T-helper 17 cell (primary cell): ENCODE results near the gene MYO7B. TPM values are rescaled to one million over a fixed set of nuclear protein-coding genes. Genes with fewer than 3 reads are reported as not detected.

Experiments used
- ATAC-seq: fragments of 150-1000 bp; cut with Tn5 transposase; 2 replicates; pipeline ENCODE4 v1.10.0; 2021; ENCODE audit warnings: mild to moderate bottlenecking, moderate library complexity
- DNase-seq, 3 donors: peaks; one replicate each; pipeline versions ENCODE4 v3.0.0 to v3.0.0-alpha.2; 2020 to 2021
- H3K9me3 ChIP-seq: one replicate; pipeline ENCODE4 v1.7.0; 2013; ENCODE audit warnings: low read length, mild to moderate bottlenecking; ENCODE audit not compliant: control insufficient read depth, poor library complexity, severe bottlenecking
- H3K27ac Mint-ChIP-seq: one replicate; pipeline ENCODE4 v1.8.0; 2022; ENCODE audit warnings: mild to moderate bottlenecking, moderate library complexity, mixed read lengths
- H3K27me3 Mint-ChIP-seq: one replicate; pipeline ENCODE4 v1.8.0; 2022; ENCODE audit warnings: mixed read lengths
- H3K36me3 Mint-ChIP-seq: one replicate; pipeline ENCODE4 v1.8.0; 2022; ENCODE audit warnings: low read depth, mixed read lengths
- H3K4me1 Mint-ChIP-seq: one replicate; pipeline ENCODE4 v1.8.0; 2022; ENCODE audit warnings: mild to moderate bottlenecking, mixed read lengths
- H3K4me3 Mint-ChIP-seq: one replicate; pipeline ENCODE4 v1.8.0; 2022; ENCODE audit warnings: mild to moderate bottlenecking, moderate library complexity, mixed read lengths
- total RNA-seq, 4 donors: library from RNA in 2 of 4; stranded (reverse) in 2 of 4; gene quantifications; one replicate each; pipeline ENCODE4 v1.2.3 and lab custom pipeline; 2022 to 2026

Gene MYO7B
- total RNA-seq, 2 donors from 2014 or later, result 0.23 to 0.75 TPM

DNA sequence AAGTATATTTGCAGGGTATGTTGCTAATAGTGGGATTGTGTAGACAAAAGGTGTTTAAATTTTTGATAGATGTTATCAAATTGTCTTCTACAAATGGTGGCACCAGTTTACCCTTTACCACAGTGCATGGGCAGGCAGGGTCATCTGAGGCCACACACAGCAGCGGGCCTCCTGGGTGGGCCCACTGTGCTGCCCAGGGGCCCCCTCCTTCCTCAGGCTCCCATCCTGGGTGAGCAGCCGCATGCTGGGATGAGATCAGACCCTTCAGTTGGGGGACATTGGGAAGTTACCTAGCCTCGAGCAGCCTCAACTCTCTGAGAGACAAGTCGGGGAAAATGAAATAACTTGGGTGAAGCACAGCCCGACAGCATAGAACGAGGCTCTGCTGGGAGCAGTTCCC is 9.7 kb downstream of the MYO7B start:
- H3K27me3 Mint-ChIP-seq, result peaks cover 35% of the 10 kb centered on the region
- no peak for DNase-seq
- peaks cover 5% of the 10 kb centered on the region for H3K36me3 Mint-ChIP-seq
- no peaks in the 10 kb centered on the region for H3K4me1 Mint-ChIP-seq
- no peak for ATAC-seq
- H3K4me3 Mint-ChIP-seq, result no peak overlapping the region
- no peaks in the 10 kb centered on the region for H3K9me3 ChIP-seq
- no peak overlapping the region for H3K27ac Mint-ChIP-seq

DNA sequence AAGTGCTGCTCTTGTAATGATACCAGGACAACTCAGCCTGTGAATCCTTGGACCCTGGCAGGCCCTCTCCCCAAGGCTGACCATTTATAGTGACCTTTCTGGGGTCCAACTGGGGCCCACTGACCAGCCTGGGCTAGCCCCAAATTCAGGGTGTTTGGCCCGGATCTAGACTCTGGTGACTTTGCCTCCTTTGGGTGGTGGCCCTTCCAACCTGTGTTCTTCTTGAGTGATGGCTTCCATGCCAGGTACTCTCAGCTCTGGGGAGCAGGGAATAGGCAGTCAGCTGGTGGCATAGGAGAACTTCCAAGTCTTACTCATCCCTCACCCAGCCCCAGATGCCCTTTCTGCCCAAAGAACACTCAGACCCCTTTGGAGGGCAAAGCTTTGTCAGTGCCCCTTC is 10.3 kb downstream of the MYO7B start:
- H3K36me3 Mint-ChIP-seq, result peaks cover 5% of the 10 kb centered on the region
- H3K9me3 ChIP-seq, result no peaks in the 10 kb centered on the region
- H3K4me1 Mint-ChIP-seq, result no peaks in the 10 kb centered on the region
- H3K4me3 Mint-ChIP-seq, result no peak overlapping the region
- ATAC-seq (no peak), DNase-seq (no peak)
- H3K27me3 Mint-ChIP-seq, result peaks cover 36% of the 10 kb centered on the region
- H3K27ac Mint-ChIP-seq, result no peak overlapping the region

DNA sequence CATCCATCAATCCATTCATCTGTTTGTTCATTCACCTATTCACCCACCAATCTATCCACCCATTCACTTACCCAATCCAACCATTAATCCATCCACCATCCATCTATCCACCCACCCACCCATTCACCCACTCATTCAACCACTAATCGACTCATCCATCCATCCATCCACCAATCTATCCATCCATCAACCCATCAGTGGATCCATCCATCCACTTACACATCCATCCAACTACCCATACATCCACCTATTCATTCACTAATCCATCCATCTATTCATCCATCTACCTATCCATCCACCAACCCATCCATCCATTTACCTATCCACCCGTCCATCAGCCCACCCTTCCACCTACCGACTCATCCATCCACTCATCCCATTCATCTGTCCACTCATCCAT is 11.3 kb downstream of the MYO7B start:
- Mint-ChIP-seq H3K27ac (no peak overlapping the region), H3K4me3 (no peak overlapping the region), H3K4me1 (no peaks in the 10 kb centered on the region), H3K36me3 (peaks cover 8% of the 10 kb centered on the region), H3K27me3 (peaks cover 40% of the 10 kb centered on the region)
- DNase-seq (no peak), ATAC-seq (no peak)
- no peaks in the 10 kb centered on the region for H3K9me3 ChIP-seq

DNA sequence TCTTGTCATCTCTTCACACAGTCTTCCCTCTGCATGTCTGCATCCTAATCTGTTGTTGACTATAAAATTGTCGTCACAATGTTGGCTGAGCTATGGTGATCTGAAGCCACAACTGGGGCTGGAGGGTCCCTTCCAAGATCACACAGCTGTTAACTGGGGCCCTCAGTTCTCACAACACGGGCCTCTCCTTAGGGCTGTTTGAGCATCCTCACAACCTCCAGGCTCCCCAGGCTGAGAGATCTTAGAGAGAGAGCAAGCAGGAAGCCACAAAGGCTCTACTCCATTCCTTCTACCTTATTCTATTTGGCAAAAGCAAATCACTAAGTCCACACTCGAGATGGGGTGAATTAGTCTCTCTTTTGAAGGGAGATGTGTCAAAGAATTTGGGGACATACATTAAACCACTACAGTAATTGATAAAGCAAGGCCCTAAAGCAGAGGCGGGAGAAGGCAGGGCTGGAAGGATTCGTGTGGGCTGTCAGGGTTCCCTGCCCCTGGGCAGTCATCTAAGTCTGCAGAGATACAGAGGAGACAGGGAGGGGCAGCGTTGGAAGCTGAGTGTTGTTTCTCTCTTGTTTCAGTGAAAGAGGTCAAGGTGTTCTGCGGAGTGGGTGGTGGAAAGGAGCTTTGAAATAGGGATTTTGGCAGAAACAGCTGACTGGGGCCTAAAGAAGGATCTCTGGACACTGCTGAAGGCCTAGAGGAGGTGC is 15.9 kb downstream of the MYO7B start:
- no peak overlapping the region for H3K27ac Mint-ChIP-seq
- H3K36me3 Mint-ChIP-seq, result peaks cover 8% of the 10 kb centered on the region
- peaks cover 2% of the 10 kb centered on the region for H3K4me1 Mint-ChIP-seq
- H3K27me3 Mint-ChIP-seq, result peaks cover 46% of the 10 kb centered on the region
- H3K9me3 ChIP-seq, result peaks cover 3% of the 10 kb centered on the region
- ATAC-seq (no peak), DNase-seq (no peak)
- no peak overlapping the region for H3K4me3 Mint-ChIP-seq

DNA sequence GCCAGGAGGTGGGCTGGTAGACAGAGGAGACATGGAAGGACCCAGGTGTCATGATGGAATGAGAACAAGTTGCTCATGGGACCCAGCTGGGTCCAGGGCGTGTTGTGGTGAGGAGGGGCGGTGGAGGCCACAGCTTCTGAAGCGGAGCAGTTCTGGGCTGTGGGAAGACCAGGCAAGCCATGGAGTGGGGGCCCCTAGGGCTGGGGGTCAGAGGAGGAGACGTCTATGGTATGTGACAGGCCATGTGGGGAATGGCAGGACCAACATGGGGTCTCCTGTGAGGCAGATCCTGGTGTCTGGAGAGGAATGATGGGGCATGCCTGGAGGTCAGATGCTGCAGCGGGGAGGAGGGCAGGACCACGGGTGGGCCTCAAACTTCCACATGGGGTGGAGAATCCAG is 16.9 kb downstream of the MYO7B start:
- no peak overlapping the region for H3K27ac Mint-ChIP-seq
- H3K27me3 Mint-ChIP-seq, result peaks cover 46% of the 10 kb centered on the region
- no peak overlapping the region for H3K4me3 Mint-ChIP-seq

DNA sequence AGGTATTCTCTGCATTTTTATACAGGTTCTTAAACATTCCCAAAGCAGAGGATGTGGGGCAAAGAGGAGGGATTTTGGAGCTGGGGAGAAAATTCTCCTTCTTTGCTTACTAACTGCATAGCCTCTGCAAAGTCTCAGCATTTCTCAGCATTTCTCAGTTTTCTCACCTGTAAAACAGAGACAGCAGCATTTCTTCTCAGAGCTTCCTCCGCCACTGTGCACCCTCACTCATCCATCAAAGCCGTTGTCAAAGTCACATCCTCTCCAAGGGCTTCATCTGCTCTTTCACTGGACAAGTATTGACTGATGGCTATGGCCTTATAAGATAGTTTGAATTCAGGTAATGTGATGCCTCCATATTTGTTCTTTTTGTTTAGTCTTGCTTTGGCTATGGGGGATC is 17.4 kb downstream of the MYO7B start:
- DNase-seq (no peak), ATAC-seq (no peak)
- H3K27me3 Mint-ChIP-seq, result peaks cover 47% of the 10 kb centered on the region
- peaks cover 2% of the 10 kb centered on the region for H3K4me1 Mint-ChIP-seq
- H3K4me3 Mint-ChIP-seq, result no peak overlapping the region
- peaks cover 5% of the 10 kb centered on the region for H3K36me3 Mint-ChIP-seq
- no peak overlapping the region for H3K27ac Mint-ChIP-seq
- H3K9me3 ChIP-seq, result peaks cover 3% of the 10 kb centered on the region

More for the DNA sequence above, 16.9 kb downstream of the MYO7B start:
- H3K9me3 ChIP-seq, result peaks cover 3% of the 10 kb centered on the region
- ATAC-seq (no peak), DNase-seq (no peak)
- H3K36me3 Mint-ChIP-seq, result peaks cover 5% of the 10 kb centered on the region
- peaks cover 2% of the 10 kb centered on the region for H3K4me1 Mint-ChIP-seq

DNA sequence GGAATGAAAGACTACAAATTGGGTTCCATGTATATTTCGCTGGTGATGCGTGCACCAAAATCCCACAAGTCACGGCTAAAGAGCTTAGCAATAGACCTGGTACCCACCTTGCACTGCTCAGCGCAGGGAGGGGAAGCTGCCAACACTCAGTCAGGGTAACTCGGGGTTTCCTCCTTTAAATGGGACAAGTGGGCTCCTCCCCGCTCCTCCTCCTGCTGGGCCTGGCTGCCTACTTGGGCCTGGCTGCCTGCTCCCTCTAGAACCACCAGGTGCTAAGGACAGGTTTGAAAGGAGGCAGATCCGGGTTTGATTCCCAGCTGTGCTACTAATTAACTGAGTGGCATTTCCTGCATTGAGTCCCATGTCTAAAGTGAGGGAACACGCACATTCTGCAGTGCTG is 23.4 kb downstream of the MYO7B start:
- H3K36me3 Mint-ChIP-seq, result no peaks in the 10 kb centered on the region
- DNase-seq (no peak), ATAC-seq (no peak)
- peaks cover 3% of the 10 kb centered on the region for H3K4me1 Mint-ChIP-seq
- H3K4me3 Mint-ChIP-seq, result no peak overlapping the region
- no peak overlapping the region for H3K27ac Mint-ChIP-seq
- peaks cover 28% of the 10 kb centered on the region for H3K27me3 Mint-ChIP-seq
- peaks cover 3% of the 10 kb centered on the region for H3K9me3 ChIP-seq

DNA sequence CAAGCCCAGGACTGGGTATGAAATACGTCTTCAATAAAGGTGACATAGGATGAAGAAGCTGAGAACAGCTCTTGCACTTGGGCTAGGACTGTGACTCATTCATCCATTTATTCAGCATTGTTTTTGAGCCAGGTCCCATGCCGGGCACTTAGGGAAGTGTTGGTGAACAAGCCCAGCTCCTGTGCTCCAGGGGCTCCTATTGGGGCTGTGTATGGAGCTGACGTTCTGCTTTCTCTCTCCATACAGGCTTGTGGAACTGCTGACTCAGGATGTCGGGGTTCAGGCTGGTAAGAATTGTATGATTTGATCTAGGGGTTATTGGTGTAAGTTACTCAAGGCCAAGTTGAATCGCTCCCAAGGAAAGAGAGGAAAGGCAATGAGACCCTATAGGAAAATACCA is 24.0 kb downstream of the MYO7B start:
- H3K9me3 ChIP-seq, result peaks cover 3% of the 10 kb centered on the region
- Mint-ChIP-seq H3K4me1 (peaks cover 4% of the 10 kb centered on the region), H3K27ac (no peak overlapping the region), H3K36me3 (peaks cover 2% of the 10 kb centered on the region), H3K4me3 (no peak overlapping the region), H3K27me3 (peaks cover 33% of the 10 kb centered on the region)
- DNase-seq (no peak), ATAC-seq (no peak)

DNA sequence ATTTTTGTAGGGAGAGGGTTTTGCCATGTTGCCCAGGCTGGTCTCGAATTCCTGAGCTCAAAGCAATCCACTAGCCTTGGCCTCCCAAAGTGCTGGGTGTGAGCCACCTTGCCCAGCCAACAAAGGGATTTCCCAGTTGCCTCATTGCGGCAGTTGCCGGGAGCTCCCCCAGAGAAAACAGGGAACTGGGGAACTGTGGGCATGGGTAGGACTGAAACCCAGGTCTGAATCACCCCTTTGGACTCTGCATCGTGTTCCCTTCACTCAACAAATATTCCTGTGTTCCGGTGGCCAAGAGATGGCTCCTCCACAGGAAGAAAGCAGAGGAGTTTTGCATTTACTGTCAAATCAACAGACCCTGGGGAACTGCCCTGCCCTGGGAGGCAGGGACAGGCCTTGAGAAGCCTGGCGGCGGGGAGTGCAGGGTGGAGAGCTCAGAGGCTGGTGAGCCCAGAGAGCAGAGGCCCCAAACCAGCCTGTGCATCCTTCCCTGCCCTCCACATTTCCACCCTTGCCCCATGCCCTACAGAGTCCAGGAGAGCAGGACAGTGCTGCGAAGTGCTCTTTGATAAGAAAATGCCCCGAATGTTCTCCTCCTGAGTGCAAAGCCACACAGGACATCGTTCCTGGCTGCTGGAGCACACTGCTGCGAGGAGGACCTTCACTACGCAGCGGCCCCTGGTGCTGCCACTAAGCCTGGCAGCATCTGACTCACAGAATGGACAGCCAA is 24.9 kb downstream of the MYO7B start:
- H3K4me3 Mint-ChIP-seq, result no peak overlapping the region
- DNase-seq, result no peak
- peaks cover 3% of the 10 kb centered on the region for H3K9me3 ChIP-seq
- peaks cover 34% of the 10 kb centered on the region for H3K27me3 Mint-ChIP-seq
- no peak for ATAC-seq
- peaks cover 2% of the 10 kb centered on the region for H3K36me3 Mint-ChIP-seq
- H3K4me1 Mint-ChIP-seq, result peaks cover 4% of the 10 kb centered on the region
- no peak overlapping the region for H3K27ac Mint-ChIP-seq

DNA sequence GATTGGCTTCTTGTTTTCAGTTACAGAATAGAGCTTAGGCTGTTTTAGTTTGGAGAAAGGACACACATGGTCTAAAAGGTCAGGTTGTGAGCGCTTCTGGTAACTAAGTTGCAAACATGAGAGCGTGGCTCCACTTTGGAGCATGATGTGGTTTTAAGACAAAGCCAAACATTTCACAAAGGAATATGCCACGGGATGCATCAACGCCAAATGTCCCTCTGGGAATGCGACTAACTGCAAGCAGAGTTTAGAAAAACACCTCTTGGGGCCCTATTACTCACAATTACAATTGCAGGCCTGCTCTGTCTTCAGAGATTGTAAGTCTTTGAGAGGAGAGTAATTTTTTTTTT is 25.4 kb downstream of the MYO7B start:
- Mint-ChIP-seq H3K27me3 (peaks cover 33% of the 10 kb centered on the region), H3K27ac (no peak overlapping the region), H3K36me3 (peaks cover 2% of the 10 kb centered on the region), H3K4me3 (no peak overlapping the region), H3K4me1 (peaks cover 4% of the 10 kb centered on the region)
- peaks cover 3% of the 10 kb centered on the region for H3K9me3 ChIP-seq
- no peak for DNase-seq
- no peak for ATAC-seq

DNA sequence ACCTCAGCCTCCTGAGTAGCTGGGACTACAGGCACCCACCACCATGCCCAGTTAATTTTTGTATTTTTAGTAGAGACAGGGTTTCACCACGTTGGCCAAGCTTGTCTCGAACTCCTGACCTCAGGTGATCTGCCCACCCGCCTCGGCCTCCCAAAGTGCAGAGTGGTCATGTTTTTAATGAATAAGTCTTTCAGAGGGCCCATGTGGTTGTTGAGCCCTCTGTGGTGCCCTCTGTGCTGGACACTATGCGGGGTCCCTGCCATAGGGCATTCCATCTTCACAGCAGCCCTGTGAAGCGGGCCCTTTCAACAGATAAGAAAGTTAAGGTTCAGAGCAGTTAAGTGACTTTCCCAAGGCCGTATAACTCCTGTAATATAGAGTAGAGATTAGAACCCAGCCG is 25.9 kb downstream of the MYO7B start:
- peaks cover 2% of the 10 kb centered on the region for H3K36me3 Mint-ChIP-seq
- no peak overlapping the region for H3K4me3 Mint-ChIP-seq
- DNase-seq, result no peak
- peaks cover 4% of the 10 kb centered on the region for H3K4me1 Mint-ChIP-seq
- no peak for ATAC-seq
- H3K27ac Mint-ChIP-seq, result no peak overlapping the region
- peaks cover 31% of the 10 kb centered on the region for H3K27me3 Mint-ChIP-seq
- H3K9me3 ChIP-seq, result no peaks in the 10 kb centered on the region

DNA sequence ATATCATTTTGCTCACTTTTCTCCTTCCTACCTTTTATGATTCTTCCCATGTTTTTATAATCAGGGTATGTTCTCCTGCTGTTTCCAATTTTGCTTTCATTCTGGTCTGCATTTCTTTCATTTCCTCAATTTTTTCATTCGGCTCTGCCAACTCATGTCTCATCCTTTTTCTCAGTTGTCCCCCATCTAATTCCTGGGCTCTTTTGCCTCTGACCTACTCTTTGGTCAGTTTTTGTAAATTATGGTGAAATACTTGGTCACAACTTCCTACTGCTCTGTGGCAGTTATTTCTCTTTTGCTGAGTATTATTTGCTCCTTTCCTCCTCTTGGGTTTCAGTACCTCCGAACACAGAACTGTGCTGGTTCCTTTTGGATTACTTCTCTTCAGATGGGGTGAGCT is 27.5 kb downstream of the MYO7B start:
- peaks cover 39% of the 10 kb centered on the region for H3K27me3 Mint-ChIP-seq
- peaks cover 4% of the 10 kb centered on the region for H3K4me1 Mint-ChIP-seq
- H3K36me3 Mint-ChIP-seq, result peaks cover 2% of the 10 kb centered on the region
- ATAC-seq, result no peak
- DNase-seq, result no peak
- H3K9me3 ChIP-seq, result no peaks in the 10 kb centered on the region
- peak overlapping the region; percentile 0 for H3K27ac Mint-ChIP-seq
- H3K4me3 Mint-ChIP-seq, result no peak overlapping the region

DNA sequence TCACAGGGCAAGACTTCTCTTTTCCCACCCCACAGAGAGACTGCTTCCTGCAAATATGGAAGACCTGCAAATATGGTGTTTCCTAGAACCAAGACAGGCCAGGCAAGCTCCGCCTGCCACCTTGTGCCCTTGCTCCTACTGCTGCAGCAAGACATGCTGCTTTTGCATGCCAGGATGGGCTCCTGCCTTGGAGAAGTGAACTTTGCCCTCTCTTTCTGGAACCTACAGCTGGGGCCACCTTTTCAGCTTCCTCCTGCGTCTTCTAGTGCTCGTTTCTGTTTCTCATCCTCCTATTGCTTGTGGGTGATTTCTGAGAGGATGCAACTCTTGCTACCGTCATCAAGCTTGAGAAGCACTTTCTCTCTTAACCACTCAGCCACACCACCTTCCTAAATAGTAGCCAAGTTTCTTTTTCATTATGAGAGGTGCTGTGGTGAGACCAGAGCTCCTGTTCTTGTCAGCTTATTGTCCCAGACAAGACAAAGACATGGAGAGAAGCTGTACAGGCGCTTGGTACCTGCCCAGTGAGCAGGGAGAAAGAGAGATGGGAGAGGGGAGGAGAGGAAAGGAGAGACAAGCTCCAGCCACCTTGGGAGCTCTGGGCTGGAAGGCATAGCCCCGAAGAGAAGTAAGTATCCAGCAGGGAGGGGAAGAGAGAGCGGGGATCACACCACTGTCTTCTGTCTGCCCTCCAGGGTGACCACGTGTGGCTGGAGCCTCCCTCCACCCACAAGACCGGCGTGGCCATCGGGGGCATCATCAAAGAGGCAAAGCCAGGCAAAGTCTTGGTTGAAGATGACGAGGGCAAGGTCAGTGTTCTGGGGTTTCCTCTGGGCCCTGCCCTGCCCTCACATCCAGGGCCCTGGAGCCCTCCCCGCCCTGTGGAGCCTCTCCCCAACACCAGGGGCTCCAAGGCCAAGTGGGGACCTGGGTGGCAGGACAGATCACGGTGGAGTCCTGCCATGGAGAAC is 28.3 kb downstream of the MYO7B start:
- H3K4me1 Mint-ChIP-seq, result peaks cover 4% of the 10 kb centered on the region
- peaks cover 2% of the 10 kb centered on the region for H3K36me3 Mint-ChIP-seq
- no peak overlapping the region for H3K27ac Mint-ChIP-seq
- H3K27me3 Mint-ChIP-seq, result peaks cover 38% of the 10 kb centered on the region
- DNase-seq (no peak), ATAC-seq (no peak)
- peak overlapping the region; percentile 34 for H3K4me3 Mint-ChIP-seq
- H3K9me3 ChIP-seq, result no peaks in the 10 kb centered on the region
